ENCODE results near the gene ELAVL3. TPM values are rescaled to one million over a fixed set of nuclear protein-coding genes. Genes with fewer than 3 reads are reported as not detected.

Gene ELAVL3
- total and polyA plus RNA-seq, 2 donors (not counting 3 experiments of a cell fraction or from before 2014, with no cell fraction given) = not detected

- Histone ChIP-seq H3K9me3 (replicated peaks; ENCODE audit: control insufficient read depth, insufficient read depth, low read length) (no peaks in the 10 kb centered on the region), H4K20me1 (replicated peaks; ENCODE audit: control insufficient read depth, extremely low read depth, insufficient read depth, low read length) (no peaks in the 10 kb centered on the region), H3K4me1 (ENCODE audit: control insufficient read depth, extremely low read depth, insufficient read depth, low read length) (peaks cover 10% of the 10 kb centered on the region), H3K27ac (ENCODE audit: insufficient read depth, low read depth, low read length) (peak overlapping the region; percentile 19), H3K4me3 (replicated peaks in 1 of 3; ENCODE audit: insufficient read depth in 1 of 3, low read depth in 1 of 3, low read length in 3 of 3) (peak overlapping the region; percentile 49 to 71 (median 71)), H3K36me3 (ENCODE audit: control insufficient read depth in 2 of 2, extremely low read depth in 1 of 2, insufficient read depth in 2 of 2, low read length in 2 of 2) (no peaks in the 10 kb centered on the region), H3K9me1 (replicated peaks; ENCODE audit: control insufficient read depth, extremely low read depth, insufficient read depth, low read length) (no peaks in the 10 kb centered on the region), H3K4me2 (ENCODE audit: insufficient read depth, low read length) (peak overlapping the region; percentile 73), H3K79me2 (ENCODE audit: control insufficient read depth, insufficient read depth, low read length) (no peaks in the 10 kb centered on the region), H3K9ac (replicated peaks; ENCODE audit: extremely low read depth, insufficient read depth, low read length) (peak overlapping the region; percentile 90), H2AFZ (ENCODE audit: low read depth, low read length) (peak overlapping the region; percentile 93), H3K27me3 (ENCODE audit: control insufficient read depth in 2 of 2, insufficient read depth in 2 of 2, low read length in 2 of 2) (no peaks in the 10 kb centered on the region)
- ChIA-PET CTCF (interaction anchor here (0.8 to 1.4 kb wide), 4 partner anchors 10 to 82 kb away, joined by 3 to 4 read pairs (median 3); partner anchors contain the start of gene ELOF1), POLR2A (no interaction called here)
- TF ChIP-seq MYC (IDR thresholded peaks at IDR 0.05; ENCODE audit: low read depth, low read length) = no peak
- no peak for TF ChIP-seq CTCF (IDR thresholded peaks at IDR 0.05; ENCODE audit: extremely low read depth in 1 of 2, insufficient read depth in 1 of 2, low read depth in 1 of 2, low read length in 2 of 2)
- no peak for TF ChIP-seq GATA2 (IDR thresholded peaks at IDR 0.05; ENCODE audit: insufficient read depth, insufficient read length, low read depth, low read length)
- TF ChIP-seq MAX (IDR thresholded peaks at IDR 0.05; ENCODE audit: insufficient read depth, insufficient read length) = no peak
- no peak for TF ChIP-seq POLR2A (IDR thresholded peaks at IDR 0.05; ENCODE audit: low read depth, low read length)
- no peak for TF ChIP-seq EZH2 (IDR thresholded peaks at IDR 0.05; ENCODE audit: borderline replicate concordance, low read depth, low read length, severe bottlenecking)
- no peak for TF ChIP-seq FOS (IDR thresholded peaks at IDR 0.05; ENCODE audit: borderline replicate concordance, insufficient read depth, low read length)
- TF ChIP-seq POLR2AphosphoS5 (IDR thresholded peaks at IDR 0.05; ENCODE audit: insufficient read depth, low read depth, low read length) = no peak
- no peak for TF ChIP-seq JUN (IDR thresholded peaks at IDR 0.05; ENCODE audit: borderline replicate concordance, insufficient read depth, insufficient read length, low read depth)
- dilution Hi-C loops (cut with MboI; ENCODE audit: extremely low pct_ligation_motif_present, low sequenced_read_pairs) = no loop called here
- no peak for DNase-seq (ENCODE audit: low read depth, low spot score)
- FAIRE-seq = no peak
- BruUV-seq (replicated peaks) = TSS peak; percentile 69
- intact Hi-C loops (cut with micrococcal nuclease) = no loop called here
These were observed 25.3 kb upstream of the ELAVL3 start for GRCh38 chr19:11506101-11506555.

Measured in endothelial cell of umbilical vein (primary cell).